AG04449 (cell line): Measurements from ENCODE around the gene CMIP.

ENCODE experiments used
- CTCF ChIA-PET: fragments of 350-600 bp; formaldehyde crosslinking; extraction: SDS; loops from one replicate; lab custom pipeline; 2021; ENCODE audit warnings: antibody characterized with exemption; lab: Yijun Ruan, JAX
- POLR2A ChIA-PET: fragments of 400-600, 350-600 bp; formaldehyde crosslinking; extraction: SDS; loops from one replicate; lab custom pipeline; 2020; ENCODE audit warnings: antibody characterized with exemption, inconsistent platforms; lab: Yijun Ruan, JAX
- DNase-seq: peaks from one replicate; pipeline ENCODE4 v3.0.0-alpha.2; 2010; ENCODE audit warnings: low read depth, low spot score
- H3K4me3 ChIP-seq: 2 replicates; pipeline ENCODE4 v1.5.1; 2011; ENCODE audit warnings: low read depth, mild to moderate bottlenecking, control low read depth, low read length
- TF ChIP-seq, protein P1 (sequence below): IDR thresholded peaks from one replicate; pipeline ENCODE4 v1.5.1; 2011; ENCODE audit warnings: mild to moderate bottlenecking, moderate library complexity, low read length, control low read depth, inconsistent platforms; ENCODE audit not compliant: insufficient read depth; ENCODE audit errors: missing control alignments

The CMIP gene

GRCh38 chr16:81463296-81463890, 18.8 kb downstream of the CMIP start:
- CTCF ChIA-PET: interaction anchor here (1.4 kb wide), 1 partner anchor 9 kb away, joined by 3 read pairs; no protein-coding TSS in a partner anchor
- DNase-seq: no peak
- TF ChIP-seq, protein P1, sequence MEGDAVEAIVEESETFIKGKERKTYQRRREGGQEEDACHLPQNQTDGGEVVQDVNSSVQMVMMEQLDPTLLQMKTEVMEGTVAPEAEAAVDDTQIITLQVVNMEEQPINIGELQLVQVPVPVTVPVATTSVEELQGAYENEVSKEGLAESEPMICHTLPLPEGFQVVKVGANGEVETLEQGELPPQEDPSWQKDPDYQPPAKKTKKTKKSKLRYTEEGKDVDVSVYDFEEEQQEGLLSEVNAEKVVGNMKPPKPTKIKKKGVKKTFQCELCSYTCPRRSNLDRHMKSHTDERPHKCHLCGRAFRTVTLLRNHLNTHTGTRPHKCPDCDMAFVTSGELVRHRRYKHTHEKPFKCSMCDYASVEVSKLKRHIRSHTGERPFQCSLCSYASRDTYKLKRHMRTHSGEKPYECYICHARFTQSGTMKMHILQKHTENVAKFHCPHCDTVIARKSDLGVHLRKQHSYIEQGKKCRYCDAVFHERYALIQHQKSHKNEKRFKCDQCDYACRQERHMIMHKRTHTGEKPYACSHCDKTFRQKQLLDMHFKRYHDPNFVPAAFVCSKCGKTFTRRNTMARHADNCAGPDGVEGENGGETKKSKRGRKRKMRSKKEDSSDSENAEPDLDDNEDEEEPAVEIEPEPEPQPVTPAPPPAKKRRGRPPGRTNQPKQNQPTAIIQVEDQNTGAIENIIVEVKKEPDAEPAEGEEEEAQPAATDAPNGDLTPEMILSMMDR: no peak
- POLR2A ChIA-PET: no interaction called here
- no peak overlapping the region for H3K4me3 ChIP-seq

GRCh38 chr16:81464279-81464678, 19.7 kb downstream of the CMIP start:
- no peak overlapping the region for H3K4me3 ChIP-seq
- ChIA-PET POLR2A (no interaction called here), CTCF (no interaction called here)
- TF ChIP-seq, protein P1: no peak
- DNase-seq: no peak

GRCh38 chr16:81465375-81465943, 20.9 kb downstream of the CMIP start:
- ChIA-PET CTCF (no interaction called here), POLR2A (no interaction called here)
- H3K4me3 ChIP-seq: no peak overlapping the region
- TF ChIP-seq, protein P1: no peak
- no peak for DNase-seq

DNA sequence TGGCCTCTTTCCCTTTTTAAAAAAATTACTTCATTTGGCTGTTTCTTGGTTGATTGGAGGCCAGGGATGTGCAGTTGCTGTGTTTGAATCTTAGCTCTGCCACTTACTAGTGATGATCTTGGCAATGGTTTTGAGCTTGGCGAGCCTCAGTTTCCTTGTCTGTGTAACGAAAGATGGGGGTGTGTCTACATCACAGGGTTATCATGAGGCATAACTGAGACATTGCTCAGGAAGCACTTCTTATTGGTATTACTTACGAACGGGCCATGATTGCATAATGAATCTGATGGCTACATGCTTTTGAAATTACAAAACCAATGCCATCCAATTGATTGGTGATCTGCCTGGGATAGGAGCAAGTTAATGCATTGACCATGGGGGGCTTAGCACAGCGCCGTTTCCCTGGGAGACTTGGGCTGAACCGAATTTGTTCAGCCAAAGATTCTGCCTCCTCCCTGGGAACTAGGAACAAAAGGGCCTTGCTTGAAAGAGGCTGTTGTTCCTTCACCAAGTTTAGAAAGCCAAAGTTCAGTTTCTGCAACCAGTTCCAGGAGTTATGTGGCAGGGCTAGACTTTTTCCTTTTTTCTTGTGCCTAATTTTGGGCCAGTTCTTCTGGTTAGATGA, 21.9 kb downstream of the CMIP start:
- TF ChIP-seq, protein P1: no peak
- DNase-seq: no peak
- no peak overlapping the region for H3K4me3 ChIP-seq
- POLR2A ChIA-PET: no interaction called here
- CTCF ChIA-PET: no interaction called here

DNA sequence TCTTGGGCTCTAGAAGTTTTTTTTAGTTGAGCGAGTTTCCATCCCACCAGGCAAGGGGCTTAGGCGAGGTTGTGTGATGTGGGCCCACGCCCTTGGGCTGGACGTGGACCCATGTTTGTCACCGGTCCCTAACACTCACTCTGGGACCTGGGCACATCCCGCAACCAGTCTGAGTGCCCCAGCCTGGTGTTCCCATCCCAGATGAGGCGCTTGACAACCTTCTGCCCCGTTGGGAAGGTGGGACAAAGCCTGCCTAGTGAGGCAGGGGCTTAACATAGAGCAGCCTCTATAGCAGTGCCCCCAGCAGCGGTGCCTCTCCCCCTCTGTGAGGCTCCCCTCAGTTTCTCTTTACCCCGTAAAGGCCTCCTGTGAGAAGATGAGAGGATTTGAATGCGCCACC, 22.5 kb downstream of the CMIP start:
- H3K4me3 ChIP-seq: no peak overlapping the region
- CTCF ChIA-PET: no interaction called here
- TF ChIP-seq, protein P1: no peak
- no peak for DNase-seq
- POLR2A ChIA-PET: no interaction called here

DNA sequence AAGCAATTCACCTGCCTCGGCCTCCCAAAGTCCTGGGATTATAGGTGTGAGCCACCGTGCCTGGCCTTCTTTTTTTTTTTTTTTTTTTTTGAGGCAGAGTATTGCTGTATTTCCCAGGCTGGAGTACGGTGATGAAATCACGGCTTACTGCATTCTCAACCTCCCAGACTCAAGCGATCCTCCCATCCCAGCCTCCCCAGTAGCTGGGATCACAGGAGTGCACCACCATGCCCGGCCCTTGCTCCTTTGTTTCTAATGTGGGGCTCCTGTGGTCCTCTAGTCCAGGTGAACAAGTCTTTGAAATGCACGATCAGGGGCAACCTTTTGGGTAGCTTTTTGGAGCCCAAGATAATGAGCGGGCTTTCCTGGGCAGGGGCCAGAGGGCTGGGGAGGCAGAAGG, 23.2 kb downstream of the CMIP start:
- H3K4me3 ChIP-seq: no peak overlapping the region
- CTCF ChIA-PET: no interaction called here
- TF ChIP-seq, protein P1: no peak
- DNase-seq: no peak
- POLR2A ChIA-PET: no interaction called here
